ENCODE data around the gene TGFBRAP1. TPM values are rescaled to one million over a fixed set of nuclear protein-coding genes. Genes with fewer than 3 reads are reported as not detected.

The TGFBRAP1 gene
- total and polyA plus RNA-seq, 8 donors = 4.9 to 35.7 (median 15.8) TPM

DNA sequence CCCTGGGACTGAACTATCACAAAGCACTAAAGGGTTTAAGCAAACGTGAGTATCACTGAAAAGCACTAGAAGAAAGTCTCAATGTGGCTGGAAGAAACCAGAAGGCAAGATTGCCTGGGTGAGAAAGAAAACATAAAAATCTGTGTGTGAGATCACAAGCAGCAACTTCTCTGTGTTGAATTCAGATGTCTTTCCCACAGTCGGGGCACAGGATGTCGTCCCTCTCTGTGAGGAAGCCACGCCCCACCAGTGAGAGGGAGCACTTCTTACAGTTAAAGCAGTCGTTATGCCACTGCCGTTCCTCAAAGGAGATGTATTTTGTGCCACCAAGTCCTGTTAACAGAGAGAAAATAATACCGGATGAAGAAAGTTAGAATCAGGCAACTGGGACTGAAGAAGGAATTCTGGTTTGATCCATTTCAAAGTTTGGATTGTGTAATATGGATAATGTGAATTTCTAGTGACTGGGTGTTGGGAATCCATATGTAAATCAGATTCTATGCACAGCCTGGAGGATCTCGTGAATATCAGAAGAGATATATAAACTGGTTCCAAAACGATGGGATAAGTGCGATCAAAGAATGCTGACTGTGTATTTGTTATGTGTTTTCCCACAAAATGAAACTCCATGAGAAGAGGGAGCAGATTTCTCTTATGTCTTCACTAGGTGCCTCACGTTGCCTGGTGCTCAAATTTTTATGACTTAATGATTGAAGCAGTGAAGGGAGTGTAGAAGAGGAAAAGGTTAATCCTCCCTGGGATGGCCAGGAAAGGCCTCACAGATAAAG is 31.8 kb upstream of the TGFBRAP1 start:
- whole genome bisulfite sequencing, 5 donors = 67 to 77% (median 68%) methylated on average over 11 of the region's 11 CpGs
- DNase-seq = peak in 1 of 2 donors; percentile 34
- peak overlapping the region in 1 of 5 donors; percentile 7 for H3K27ac ChIP-seq
- intact Hi-C loops (cut with DNase I; ENCODE audit: low total_unique reads) = no loop called here
- H3K4me3 ChIP-seq = no peak overlapping the region
- peaks cover 0 to 11% (median 6%) of the 10 kb centered on the region in 4 donors for H3K9me3 ChIP-seq
- peaks cover 4 to 17% (median 12%) of the 10 kb centered on the region in 4 donors for H3K4me1 ChIP-seq
- TF ChIP-seq POLR2AphosphoS5 (IDR thresholded peaks at IDR 0.05) (no peak), POLR2A (IDR thresholded peaks at IDR 0.05) (no peak), EP300 (IDR thresholded peaks at IDR 0.05) (no peak)
- TF ChIP-seq, protein P1, sequence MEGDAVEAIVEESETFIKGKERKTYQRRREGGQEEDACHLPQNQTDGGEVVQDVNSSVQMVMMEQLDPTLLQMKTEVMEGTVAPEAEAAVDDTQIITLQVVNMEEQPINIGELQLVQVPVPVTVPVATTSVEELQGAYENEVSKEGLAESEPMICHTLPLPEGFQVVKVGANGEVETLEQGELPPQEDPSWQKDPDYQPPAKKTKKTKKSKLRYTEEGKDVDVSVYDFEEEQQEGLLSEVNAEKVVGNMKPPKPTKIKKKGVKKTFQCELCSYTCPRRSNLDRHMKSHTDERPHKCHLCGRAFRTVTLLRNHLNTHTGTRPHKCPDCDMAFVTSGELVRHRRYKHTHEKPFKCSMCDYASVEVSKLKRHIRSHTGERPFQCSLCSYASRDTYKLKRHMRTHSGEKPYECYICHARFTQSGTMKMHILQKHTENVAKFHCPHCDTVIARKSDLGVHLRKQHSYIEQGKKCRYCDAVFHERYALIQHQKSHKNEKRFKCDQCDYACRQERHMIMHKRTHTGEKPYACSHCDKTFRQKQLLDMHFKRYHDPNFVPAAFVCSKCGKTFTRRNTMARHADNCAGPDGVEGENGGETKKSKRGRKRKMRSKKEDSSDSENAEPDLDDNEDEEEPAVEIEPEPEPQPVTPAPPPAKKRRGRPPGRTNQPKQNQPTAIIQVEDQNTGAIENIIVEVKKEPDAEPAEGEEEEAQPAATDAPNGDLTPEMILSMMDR (IDR thresholded peaks at IDR 0.05) = no peak
- H3K27me3 ChIP-seq = no peaks in the 10 kb centered on the region
- H3K36me3 ChIP-seq = peaks cover 47 to 100% (median 97%) of the 10 kb centered on the region in 4 donors

DNA sequence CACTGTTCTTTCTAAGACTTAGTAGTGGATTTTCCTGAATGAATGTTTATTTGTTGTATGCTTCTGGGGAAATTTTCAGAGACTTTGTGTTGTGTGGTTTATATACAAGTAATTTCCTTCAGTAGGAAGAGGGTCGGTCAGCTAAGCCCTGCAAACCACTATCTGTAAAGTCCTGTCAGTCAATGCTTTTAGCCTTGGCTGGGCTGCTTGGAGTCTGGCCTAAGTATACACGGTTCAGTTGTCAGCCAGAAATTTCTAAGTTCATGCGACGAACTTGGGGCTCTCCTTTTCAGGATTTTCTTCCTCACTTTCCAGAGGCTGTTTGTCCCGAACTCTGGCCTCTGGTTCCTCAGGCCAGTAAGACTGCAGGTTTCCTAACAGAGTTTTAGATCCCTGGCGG is 29.1 kb upstream of the TGFBRAP1 start:
- H3K4me1 ChIP-seq = peaks cover 4 to 17% (median 12%) of the 10 kb centered on the region in 4 donors
- H3K4me3 ChIP-seq = no peak overlapping the region
- H3K27ac ChIP-seq = peak overlapping the region in 2 of 5 donors; percentile 25 to 38
- DNase-seq = no peak
- intact Hi-C loops (cut with DNase I; ENCODE audit: low total_unique reads) = no loop called here
- peaks cover 0 to 15% (median 8%) of the 10 kb centered on the region in 4 donors for H3K9me3 ChIP-seq
- H3K27me3 ChIP-seq = no peaks in the 10 kb centered on the region
- TF ChIP-seq POLR2AphosphoS5 (IDR thresholded peaks at IDR 0.05) (no peak), POLR2A (IDR thresholded peaks at IDR 0.05) (no peak), EP300 (IDR thresholded peaks at IDR 0.05) (no peak)
- TF ChIP-seq, protein P1 (IDR thresholded peaks at IDR 0.05) = no peak
- 25 to 49% (median 28%) methylated on average over 6 of the region's 6 CpGs for WGBS, 5 donors
- H3K36me3 ChIP-seq = peaks cover 41 to 94% (median 91%) of the 10 kb centered on the region in 4 donors

DNA sequence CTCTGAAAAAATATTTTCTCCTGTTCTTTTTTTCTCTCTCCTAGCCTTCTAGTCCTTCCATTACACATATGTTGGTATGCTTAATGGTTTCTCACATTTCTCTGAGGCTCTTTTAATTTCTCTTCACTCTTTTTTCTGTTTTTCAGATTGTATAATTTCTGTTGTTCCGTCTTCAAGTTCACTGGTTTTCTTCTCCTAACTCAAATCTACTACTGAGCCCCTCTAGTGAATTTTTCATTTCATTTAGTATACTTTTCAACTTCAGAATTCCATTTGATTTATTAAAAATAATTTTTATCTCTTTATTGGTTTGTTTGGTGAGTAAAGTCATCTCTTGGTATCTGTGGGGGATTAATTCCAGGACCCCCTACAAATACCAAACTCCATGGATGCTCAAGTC is 27.6 kb upstream of the TGFBRAP1 start:
- no peak overlapping the region for H3K27ac ChIP-seq
- peaks cover 29 to 94% (median 88%) of the 10 kb centered on the region in 4 donors for H3K36me3 ChIP-seq
- 96 to 100% (median 97%) methylated on average over 1 of the region's 1 CpG for WGBS, 5 donors

DNA sequence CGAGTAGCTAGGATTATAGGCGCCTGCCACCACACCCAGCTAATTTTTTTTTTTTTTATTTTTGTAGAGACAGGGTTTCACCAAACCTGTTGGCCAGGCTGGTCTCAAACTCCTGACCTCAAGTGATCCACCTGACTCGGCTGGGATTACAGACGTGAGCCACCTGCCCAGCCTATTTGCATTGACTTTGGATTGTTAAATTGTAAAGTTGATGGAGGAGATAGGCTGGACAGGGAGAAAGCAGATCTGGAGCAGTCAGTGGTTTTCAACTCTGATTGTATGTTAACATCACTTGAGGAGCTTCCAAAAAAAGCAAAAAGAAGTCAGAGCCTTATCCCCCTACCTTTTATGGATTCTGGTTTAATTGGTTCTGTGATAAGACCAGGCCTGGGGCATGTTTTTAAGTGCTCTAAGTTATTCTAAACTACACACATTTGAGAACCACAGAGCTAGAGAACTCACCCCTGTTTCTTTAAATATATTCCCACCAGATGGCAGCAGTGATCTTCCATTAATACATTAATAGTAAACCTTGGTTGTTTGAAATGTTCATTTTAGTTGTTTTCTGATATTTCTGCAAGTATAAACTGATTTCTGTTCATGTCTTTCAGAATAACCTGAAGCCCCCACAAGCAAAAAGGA is 15.3 kb upstream of the TGFBRAP1 start:
- peaks cover 51 to 100% (median 98%) of the 10 kb centered on the region in 4 donors for H3K36me3 ChIP-seq
- H3K4me3 ChIP-seq = no peak overlapping the region
- TF ChIP-seq POLR2AphosphoS5 (IDR thresholded peaks at IDR 0.05) (no peak), POLR2A (IDR thresholded peaks at IDR 0.05) (no peak), EP300 (IDR thresholded peaks at IDR 0.05) (no peak)
- TF ChIP-seq, protein P1 (IDR thresholded peaks at IDR 0.05) = peak in 3 of 7 experiments; percentile 21 to 40 (median 38)
- H3K27ac ChIP-seq = no peak overlapping the region
- peak in 1 of 2 donors; percentile 71 for DNase-seq
- no peaks in the 10 kb centered on the region for H3K9me3 ChIP-seq
- peaks cover 0 to 27% (median 8%) of the 10 kb centered on the region in 4 donors for H3K4me1 ChIP-seq
- 35 to 69% (median 52%) methylated on average over 4 of the region's 4 CpGs for WGBS, 5 donors
- no peaks in the 10 kb centered on the region for H3K27me3 ChIP-seq
- intact Hi-C loops (cut with DNase I; ENCODE audit: low total_unique reads) = no loop called here

More for the DNA sequence above, 27.6 kb upstream of the TGFBRAP1 start:
- H3K4me3 ChIP-seq = no peak overlapping the region
- intact Hi-C loops (cut with DNase I; ENCODE audit: low total_unique reads) = no loop called here
- TF ChIP-seq POLR2AphosphoS5 (IDR thresholded peaks at IDR 0.05) (no peak), EP300 (IDR thresholded peaks at IDR 0.05) (no peak), POLR2A (IDR thresholded peaks at IDR 0.05) (no peak)
- TF ChIP-seq, protein P1 (IDR thresholded peaks at IDR 0.05) = no peak
- peaks cover 0 to 15% (median 8%) of the 10 kb centered on the region in 4 donors for H3K9me3 ChIP-seq
- H3K4me1 ChIP-seq = peaks cover 4 to 17% (median 12%) of the 10 kb centered on the region in 4 donors
- no peak for DNase-seq
- no peaks in the 10 kb centered on the region for H3K27me3 ChIP-seq

All from stomach (tissue), 9 donors.